OCI-LY7 (cell line): Measurements from ENCODE around the gene PI4K2A.

Experiments
- EZH2phosphoT487 ChIP-seq: fragments of 200-600 bp; sonication (generic); IDR thresholded peaks from 2 replicates; pipeline ENCODE4 v1.6.1; 2018; ENCODE audit warnings: low read depth, borderline replicate concordance, mild to moderate bottlenecking, mixed run types, antibody characterized with exemption, low read length, moderate library complexity, mixed read lengths
- TF ChIP-seq, protein P1 (sequence below): fragments of 200-600 bp; sonication (generic); conservative IDR thresholded peaks from 2 replicates; pipeline ENCODE4 v1.5.1; 2014; ENCODE audit warnings: mild to moderate bottlenecking, antibody characterized with exemption, low read length, moderate library complexity, mixed read lengths

DNA sequence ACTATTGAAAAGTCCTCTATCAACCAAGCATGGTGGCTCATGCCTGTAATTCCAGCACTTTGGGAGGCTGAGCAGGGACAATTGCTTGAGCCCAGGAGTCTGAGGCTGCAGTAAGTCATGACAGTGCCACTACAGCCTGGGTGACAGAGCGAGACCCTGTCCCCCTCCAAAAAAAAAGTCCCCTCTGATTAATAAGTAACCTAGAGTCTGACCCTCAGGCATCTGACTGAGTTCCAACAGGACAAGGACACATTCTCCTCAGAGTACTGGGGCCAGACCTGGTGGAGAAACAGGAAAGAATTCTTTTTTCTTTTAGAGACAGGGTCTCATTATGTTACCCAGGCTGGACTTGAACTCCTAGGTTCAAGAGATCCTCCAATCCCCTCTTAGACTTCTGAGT is 17.2 kb upstream of the PI4K2A start:
- TF ChIP-seq, protein P1, sequence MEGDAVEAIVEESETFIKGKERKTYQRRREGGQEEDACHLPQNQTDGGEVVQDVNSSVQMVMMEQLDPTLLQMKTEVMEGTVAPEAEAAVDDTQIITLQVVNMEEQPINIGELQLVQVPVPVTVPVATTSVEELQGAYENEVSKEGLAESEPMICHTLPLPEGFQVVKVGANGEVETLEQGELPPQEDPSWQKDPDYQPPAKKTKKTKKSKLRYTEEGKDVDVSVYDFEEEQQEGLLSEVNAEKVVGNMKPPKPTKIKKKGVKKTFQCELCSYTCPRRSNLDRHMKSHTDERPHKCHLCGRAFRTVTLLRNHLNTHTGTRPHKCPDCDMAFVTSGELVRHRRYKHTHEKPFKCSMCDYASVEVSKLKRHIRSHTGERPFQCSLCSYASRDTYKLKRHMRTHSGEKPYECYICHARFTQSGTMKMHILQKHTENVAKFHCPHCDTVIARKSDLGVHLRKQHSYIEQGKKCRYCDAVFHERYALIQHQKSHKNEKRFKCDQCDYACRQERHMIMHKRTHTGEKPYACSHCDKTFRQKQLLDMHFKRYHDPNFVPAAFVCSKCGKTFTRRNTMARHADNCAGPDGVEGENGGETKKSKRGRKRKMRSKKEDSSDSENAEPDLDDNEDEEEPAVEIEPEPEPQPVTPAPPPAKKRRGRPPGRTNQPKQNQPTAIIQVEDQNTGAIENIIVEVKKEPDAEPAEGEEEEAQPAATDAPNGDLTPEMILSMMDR: no peak
- no peak for TF ChIP-seq EZH2phosphoT487
